PFSK-1 (cell line): ENCODE data around the gene TMEM191C.

Experiments
- FOXP2 ChIP-seq: optimal IDR thresholded peaks from 2 replicates; pipeline ENCODE3; 2011; ENCODE audit warnings: borderline replicate concordance, control low read depth, inconsistent platforms; ENCODE audit not compliant: insufficient read depth; ENCODE audit errors: extremely low read length, extremely low read depth
- POLR2AphosphoS5 ChIP-seq: IDR thresholded peaks from 2 replicates; pipeline ENCODE4 v1.6.1; 2012; ENCODE audit warnings: low read depth, mild to moderate bottlenecking, control low read depth, low read length, moderate library complexity
- REST ChIP-seq, 2 experiments: IDR thresholded peaks; 2 replicates each; pipeline versions ENCODE4 v1.6.1 to v1.8.0; 2011 to 2012; ENCODE audit warnings: low read depth in 2 of 2, low read length in 2 of 2, control low read depth in 1 of 2, inconsistent platforms in 1 of 2, mild to moderate bottlenecking in 1 of 2, moderate library complexity in 1 of 2; ENCODE audit not compliant: insufficient read depth in 1 of 2
- SIN3A ChIP-seq: IDR thresholded peaks from 2 replicates; pipeline ENCODE4 v1.6.1; 2012; ENCODE audit warnings: mild to moderate bottlenecking, low read length, moderate library complexity, borderline replicate concordance; ENCODE audit not compliant: insufficient read depth
- TAF1 ChIP-seq: IDR thresholded peaks from 2 replicates; pipeline ENCODE4 v1.6.1; 2012; ENCODE audit warnings: low read length, control low read depth, borderline replicate concordance; ENCODE audit not compliant: insufficient read depth

Gene TMEM191C

GRCh38 chr22:21445437-21446127 lies 21.6 kb upstream of the TMEM191C start:
- TF ChIP-seq SIN3A, result no peak
- TF ChIP-seq FOXP2, result no peak
- no peak for TF ChIP-seq TAF1
- TF ChIP-seq REST (IDR thresholded peaks at IDR 0.05; ENCODE audit: insufficient read depth in 1 of 2, low read depth in 2 of 2, low read length in 2 of 2), result no peak
- no peak for TF ChIP-seq POLR2AphosphoS5

GRCh38 chr22:21446128-21446826 lies 20.9 kb upstream of the TMEM191C start:
- TF ChIP-seq TAF1 (no peak), POLR2AphosphoS5 (no peak), SIN3A (no peak), REST (IDR thresholded peaks at IDR 0.05; ENCODE audit: insufficient read depth in 1 of 2, low read depth in 2 of 2, low read length in 2 of 2) (no peak), FOXP2 (no peak)

- TF ChIP-seq POLR2AphosphoS5 (no peak), REST (IDR thresholded peaks at IDR 0.05; ENCODE audit: insufficient read depth in 1 of 2, low read depth in 2 of 2, low read length in 2 of 2) (no peak)
These were observed 20.1 kb upstream of the TMEM191C start for GRCh38 chr22:21446827-21447690.

GRCh38 chr22:21447694-21448402 lies 19.3 kb upstream of the TMEM191C start:
- TF ChIP-seq TAF1, result no peak
- TF ChIP-seq SIN3A, result no peak

- no peak for TF ChIP-seq TAF1
- TF ChIP-seq POLR2AphosphoS5, result no peak
- no peak for TF ChIP-seq REST (IDR thresholded peaks at IDR 0.05; ENCODE audit: insufficient read depth in 1 of 2, low read depth in 2 of 2, low read length in 2 of 2)
- no peak for TF ChIP-seq FOXP2
- no peak for TF ChIP-seq SIN3A
These were observed 18.4 kb upstream of the TMEM191C start for GRCh38 chr22:21448627-21449416.
